H1 (cell line): ENCODE data around the gene LRRTM2. TPM values are rescaled to one million over a fixed set of nuclear protein-coding genes. Genes with fewer than 3 reads are reported as not detected.

Experiments used
- CTCF ChIA-PET: fragments of 300-600 bp; sonication (Branson Sonifier 250); formaldehyde crosslinking; loops from one replicate; lab custom pipeline; 2021; ENCODE audit not compliant: partially characterized antibody; lab: Charles Lee
- POLR2A ChIA-PET: fragments of 300-600 bp; sonication (Branson Sonifier 250); formaldehyde crosslinking; loops from one replicate; lab custom pipeline; 2021; ENCODE audit warnings: inconsistent platforms; ENCODE audit not compliant: partially characterized antibody; lab: Charles Lee
- DNase-seq, 2 experiments: peaks; one replicate each; pipeline versions ENCODE4 v3.0.0 to v3.0.0-alpha.2; 2010 to 2022; ENCODE audit warnings: low spot score in 2 of 2, low read depth in 1 of 2, mixed read lengths in 1 of 2
- FAIRE-seq: peaks from 2 replicates; lab custom pipeline; 2011; peaks lifted over from hg19 to GRCh38; lab: Jason Lieb, UNC
- H2AFZ ChIP-seq: 2 replicates; pipeline ENCODE4 v1.8.1; 2012; ENCODE audit warnings: low read length, inconsistent platforms
- H2AK5ac ChIP-seq: 2 replicates; pipeline ENCODE4 v1.6.1; 2013; ENCODE audit warnings: low read depth, low read length
- H2BK120ac ChIP-seq: replicated peaks from 2 replicates; pipeline ENCODE3; 2013; ENCODE audit warnings: low read depth, low read length, inconsistent platforms
- H2BK12ac ChIP-seq: 2 replicates; pipeline ENCODE4 v1.6.1; 2013; ENCODE audit warnings: low read depth, low read length
- H2BK15ac ChIP-seq: 2 replicates; pipeline ENCODE4 v1.6.1; 2013; ENCODE audit warnings: low read length
- H2BK20ac ChIP-seq: 2 replicates; pipeline ENCODE4 v1.6.1; 2013; ENCODE audit warnings: low read length
- H2BK5ac ChIP-seq: 2 replicates; pipeline ENCODE4 v1.6.1; 2013; ENCODE audit warnings: low read depth, low read length
- H3K14ac ChIP-seq: 2 replicates; pipeline ENCODE4 v1.6.1; 2013; ENCODE audit warnings: inconsistent platforms; ENCODE audit not compliant: insufficient read length
- H3K18ac ChIP-seq: 2 replicates; pipeline ENCODE4 v1.6.1; 2013; ENCODE audit warnings: low read length; ENCODE audit errors: extremely low read depth
- H3K23ac ChIP-seq: 2 replicates; pipeline ENCODE4 v1.6.1; 2013; ENCODE audit warnings: inconsistent platforms; ENCODE audit not compliant: insufficient read length
- H3K23me2 ChIP-seq: 2 replicates; pipeline ENCODE4 v1.6.1; 2013; ENCODE audit warnings: low read depth, low read length
- H3K27ac ChIP-seq: 2 replicates; pipeline ENCODE4 v1.6.1; 2011; ENCODE audit warnings: low read depth, low read length, inconsistent platforms
- H3K27me3 ChIP-seq, 4 experiments: replicated peaks in 1 of 4; 1 replicate in 1 of 4; 2 replicates in 3 of 4; pipeline versions ENCODE4 v1.6.1 to v1.8.1; 2011 to 2013; ENCODE audit warnings: low read length in 3 of 4, mild to moderate bottlenecking in 3 of 4, inconsistent platforms in 2 of 4, mixed read lengths in 2 of 4, moderate library complexity in 1 of 4; ENCODE audit not compliant: control insufficient read depth in 3 of 4, insufficient read depth in 3 of 4; ENCODE audit errors: extremely low read depth in 1 of 4
- H3K36me3 ChIP-seq, 4 experiments: 2 replicates each; pipeline versions ENCODE4 v1.6.1 to v1.8.1; 2011 to 2013; ENCODE audit warnings: mild to moderate bottlenecking in 4 of 4, low read length in 3 of 4, moderate library complexity in 2 of 4, control low read depth in 1 of 4, inconsistent platforms in 1 of 4; ENCODE audit not compliant: insufficient read depth in 4 of 4, control insufficient read depth in 2 of 4
- H3K4ac ChIP-seq: replicated peaks from 2 replicates; pipeline ENCODE3; 2013; ENCODE audit warnings: low read length, low read depth, mixed read lengths, inconsistent platforms; ENCODE audit not compliant: insufficient read length
- H3K4me1 ChIP-seq, 4 experiments: replicated peaks in 1 of 4; 1 replicate in 1 of 4; 2 replicates in 3 of 4; pipeline versions ENCODE4 v1.6.1 to v1.8.1; 2011 to 2013; ENCODE audit warnings: low read length in 3 of 4, inconsistent platforms in 2 of 4, mixed read lengths in 1 of 4; ENCODE audit not compliant: insufficient read depth in 4 of 4, control insufficient read depth in 3 of 4
- H3K4me2 ChIP-seq, 2 experiments: 2 replicates each; pipeline versions ENCODE4 v1.6.1 to v1.8.1; 2011 to 2013; ENCODE audit warnings: low read depth in 2 of 2, low read length in 2 of 2, control low read depth in 1 of 2, inconsistent platforms in 1 of 2, mild to moderate bottlenecking in 1 of 2; ENCODE audit not compliant: insufficient read depth in 1 of 2
- H3K4me3 ChIP-seq, 4 experiments: fragments of 200-600, 300-600 bp in 1 of 4; sonication (generic), shearing (Covaris generic), sonication (Bioruptor Twin) in 1 of 4; 2 replicates each; pipeline versions ENCODE4 v1.5.1 to v1.8.1; 2011 to 2016; ENCODE audit warnings: low read length in 4 of 4, low read depth in 3 of 4, control low read depth in 2 of 4, inconsistent platforms in 2 of 4, mild to moderate bottlenecking in 2 of 4, mixed read lengths in 1 of 4, moderate library complexity in 1 of 4; ENCODE audit not compliant: insufficient read depth in 2 of 4; ENCODE audit errors: extremely low read depth in 1 of 4
- H3K56ac ChIP-seq: replicated peaks from 2 replicates; pipeline ENCODE3; 2013; ENCODE audit warnings: low read depth, mild to moderate bottlenecking, mixed read lengths, low read length, inconsistent platforms; ENCODE audit not compliant: insufficient read length
- H3K79me1 ChIP-seq: 2 replicates; pipeline ENCODE4 v1.6.1; 2013; ENCODE audit warnings: low read depth, low read length, control low read depth
- H3K79me2 ChIP-seq, 2 experiments: 2 replicates each; pipeline versions ENCODE4 v1.6.1 to v1.8.1; 2012 to 2013; ENCODE audit warnings: low read length in 2 of 2, mild to moderate bottlenecking in 2 of 2, inconsistent platforms in 1 of 2; ENCODE audit not compliant: insufficient read depth in 2 of 2, control insufficient read depth in 1 of 2
- H3K9ac ChIP-seq, 4 experiments: replicated peaks in 1 of 4; 1 replicate in 1 of 4; 2 replicates in 3 of 4; pipeline versions ENCODE4 v1.6.1 to v1.8.1; 2011 to 2013; ENCODE audit warnings: low read depth in 3 of 4, low read length in 3 of 4, control low read depth in 2 of 4, mild to moderate bottlenecking in 2 of 4, moderate library complexity in 2 of 4, inconsistent platforms in 1 of 4; ENCODE audit errors: extremely low read depth in 1 of 4
- H3K9me3 ChIP-seq, 2 experiments: 2 replicates each; pipeline versions ENCODE4 v1.6.1 to v1.8.1; 2012 to 2013; ENCODE audit warnings: mild to moderate bottlenecking in 2 of 2, moderate library complexity in 2 of 2, control low read depth in 1 of 2, inconsistent platforms in 1 of 2, low read depth in 1 of 2, low read length in 1 of 2, mixed read lengths in 1 of 2; ENCODE audit not compliant: insufficient read depth in 2 of 2
- H4K20me1 ChIP-seq, 2 experiments: replicated peaks in 1 of 2; 2 replicates each; pipeline versions ENCODE3 to v1.8.1; 2011 to 2013; ENCODE audit warnings: inconsistent platforms in 2 of 2, low read length in 2 of 2, mild to moderate bottlenecking in 1 of 2; ENCODE audit not compliant: insufficient read depth in 2 of 2, control insufficient read depth in 1 of 2
- H4K5ac ChIP-seq: 2 replicates; pipeline ENCODE4 v1.6.1; 2013; ENCODE audit warnings: low read length, low read depth, mixed read lengths, inconsistent platforms; ENCODE audit not compliant: insufficient read length
- H4K8ac ChIP-seq: 2 replicates; pipeline ENCODE4 v1.8.0; 2013; ENCODE audit warnings: mild to moderate bottlenecking, moderate library complexity, low read length, inconsistent platforms; ENCODE audit not compliant: insufficient read depth; ENCODE audit errors: extremely low read depth
- H4K91ac ChIP-seq: replicated peaks from 2 replicates; pipeline ENCODE3; 2013; ENCODE audit warnings: low read length, mixed read lengths, inconsistent platforms; ENCODE audit not compliant: insufficient read length
- BCL11A ChIP-seq, 2 experiments: IDR thresholded peaks; one replicate each; pipeline ENCODE4 v1.6.1; 2011; ENCODE audit warnings: low read depth in 2 of 2, low read length in 2 of 2, mild to moderate bottlenecking in 2 of 2
- CBX8 ChIP-seq: fragments of 300-800, 300-1000 bp; sonication (generic); IDR thresholded peaks from 2 replicates; pipeline ENCODE4 v1.7.1; 2016; ENCODE audit warnings: low read depth, low read length, borderline replicate concordance
- HDAC6 ChIP-seq: IDR thresholded peaks from one replicate; pipeline ENCODE4 v1.7.1; 2012; ENCODE audit warnings: low read depth, mild to moderate bottlenecking, inconsistent platforms, low read length, moderate library complexity
- NANOG ChIP-seq: IDR thresholded peaks from 2 replicates; pipeline ENCODE4 v1.6.1; 2011; ENCODE audit warnings: low read length, low read depth, mild to moderate bottlenecking, inconsistent platforms; ENCODE audit not compliant: insufficient read depth, poor library complexity, severe bottlenecking
- PHF8 ChIP-seq: fragments of 200-600 bp; sonication (generic); conservative IDR thresholded peaks from 2 replicates; pipeline ENCODE4 v1.7.1; 2012; ENCODE audit warnings: low read depth, mild to moderate bottlenecking, inconsistent platforms, low read length, moderate library complexity
- POU5F1 ChIP-seq: IDR thresholded peaks from 2 replicates; pipeline ENCODE4 v1.6.1; 2011; ENCODE audit warnings: low read depth, mild to moderate bottlenecking, low read length, moderate library complexity
- SIX5 ChIP-seq: IDR thresholded peaks from 2 replicates; pipeline ENCODE4 v1.6.1; 2011; ENCODE audit warnings: mild to moderate bottlenecking, low read depth, low read length
- SRF ChIP-seq: IDR thresholded peaks from 2 replicates; pipeline ENCODE4 v1.6.1; 2011; ENCODE audit warnings: mild to moderate bottlenecking, low read depth, low read length, moderate library complexity
- TAF1 ChIP-seq: IDR thresholded peaks from 2 replicates; pipeline ENCODE4 v1.6.1; 2011; ENCODE audit warnings: mild to moderate bottlenecking, low read depth, low read length
- TEAD4 ChIP-seq: IDR thresholded peaks from 2 replicates; pipeline ENCODE4 v1.6.1; 2012; ENCODE audit warnings: low read depth, low read length, inconsistent platforms, mixed read lengths
- WGBS, 2 experiments: shearing (Covaris generic) in 1 of 2; methylation state at CpG; one replicate each; pipeline versions ENCODE4 v1.1.6 to v1.1.7; 2013 to 2015; ENCODE audit warnings: low lambda C conversion rate in 2 of 2, mixed read lengths in 2 of 2, inconsistent platforms in 1 of 2, low coverage in 1 of 2, missing lambda C conversion rate in 1 of 2; ENCODE audit not compliant: insufficient replicate concordance in 2 of 2, insufficient coverage in 1 of 2, insufficient read length in 1 of 2; ENCODE audit errors: extremely low coverage in 1 of 2, missing lambda C conversion rate in 1 of 2; 5-methylcytosine and 5-hydroxymethylcytosine counted together
- polyA plus RNA-seq, 7 experiments: library from polyadenylated mRNA; depleted of rRNA in 3 of 7; stranded (reverse) in 5 of 7; unstranded in 2 of 7; fragments of >200 nt in 5 of 7; fragments of 200-250 nt in 2 of 7; gene quantifications; 1 replicate in 5 of 7; 2 replicates in 1 of 7; 4 replicates in 1 of 7; pipeline versions ENCODE4 v1.2.1 to v1.2.3, GENCODE V29; 2011 to 2013; ENCODE audit warnings: missing spikeins in 2 of 7, mixed read lengths in 2 of 7
- total RNA-seq: library from RNA; stranded (reverse); fragmentation: NEBNext Ultra II Directional; extraction: Animal tissue kit (Norgen Biotek cat#: 25700); gene quantifications from 2 replicates; pipeline ENCODE4 v1.2.1, GENCODE V29; 2021
- TF ChIP-seq, protein P1 (sequence below): IDR thresholded peaks from 2 replicates; pipeline ENCODE4 v1.6.1; 2012; ENCODE audit warnings: low read length, inconsistent platforms
- TF ChIP-seq, protein P2 (sequence below): IDR thresholded peaks from 2 replicates; pipeline ENCODE4 v1.6.1; 2011; ENCODE audit warnings: low read depth, mild to moderate bottlenecking, low read length; ENCODE audit not compliant: insufficient read depth

The LRRTM2 gene
- total and polyA plus RNA-seq, 2 of the 8 experiments (the other 6 are each of a cell fraction or from before 2014, with no cell fraction given): not detected

DNA sequence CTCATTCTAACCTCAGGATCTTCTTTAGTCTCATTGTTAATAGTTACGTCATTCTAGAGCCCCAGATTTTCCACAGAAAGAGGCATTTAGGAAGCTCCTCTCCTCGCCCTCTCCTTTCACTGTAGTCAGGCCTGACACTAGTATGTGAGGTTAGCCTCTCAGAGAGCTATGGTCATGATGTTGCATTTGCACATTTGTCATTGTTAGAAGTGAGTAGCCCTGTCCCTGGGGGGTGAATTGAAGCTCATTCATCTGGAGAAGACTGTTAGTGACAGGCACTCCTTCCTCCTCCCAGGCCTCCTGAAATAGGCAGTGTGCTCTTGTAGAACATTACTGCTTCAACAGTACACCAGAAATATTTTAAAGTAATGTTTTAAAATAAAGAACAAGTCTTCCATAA lies 26.6 kb upstream of the LRRTM2 start:
- Histone ChIP-seq H3K4me1 (peaks cover 0 to 6% (median 0%) of the 10 kb centered on the region in 4 experiments; a peak in 2 of 7 replicates), H3K14ac (no peak overlapping the region), H3K27me3 (no peaks in the 10 kb centered on the region), H3K23me2 (no peaks in the 10 kb centered on the region), H3K79me1 (peaks cover 2% of the 10 kb centered on the region; the same call in 1 of the 2 replicates), H3K18ac (no peak overlapping the region), H4K20me1 (no peaks in the 10 kb centered on the region), H2BK120ac (no peak overlapping the region), H4K8ac (no peak overlapping the region), H3K4me2 (no peak overlapping the region), H4K5ac (no peak overlapping the region), H4K91ac (no peak overlapping the region), H3K4me3 (no peak overlapping the region), H3K23ac (no peak overlapping the region), H3K4ac (no peak overlapping the region), H2AK5ac (no peak overlapping the region), H2BK5ac (no peak overlapping the region), H2AFZ (no peak overlapping the region), H3K79me2 (no peaks in the 10 kb centered on the region), H2BK12ac (no peak overlapping the region), H2BK15ac (no peak overlapping the region), H3K9ac (no peak overlapping the region), H2BK20ac (no peak overlapping the region), H3K9me3 (no peaks in the 10 kb centered on the region), H3K27ac (no peak overlapping the region), H3K36me3 (peaks cover 6 to 35% (median 21%) of the 10 kb centered on the region in 4 experiments; a peak in 6 of 8 replicates), H3K56ac (no peak overlapping the region)
- 89% methylated on average over 2 of the region's 2 CpGs; no CpG with 5 or more reads in 1 of the 2 experiments for WGBS, 2 experiments
- POLR2A ChIA-PET: no interaction called here
- no peak for DNase-seq
- FAIRE-seq: no peak
- CTCF ChIA-PET: interaction anchor here (0.6 to 1.9 kb wide), 9 partner anchors 9 to 1552 kb away, joined by 3 to 5 read pairs (median 3); no protein-coding TSS in a partner anchor
- TF ChIP-seq, protein P1, sequence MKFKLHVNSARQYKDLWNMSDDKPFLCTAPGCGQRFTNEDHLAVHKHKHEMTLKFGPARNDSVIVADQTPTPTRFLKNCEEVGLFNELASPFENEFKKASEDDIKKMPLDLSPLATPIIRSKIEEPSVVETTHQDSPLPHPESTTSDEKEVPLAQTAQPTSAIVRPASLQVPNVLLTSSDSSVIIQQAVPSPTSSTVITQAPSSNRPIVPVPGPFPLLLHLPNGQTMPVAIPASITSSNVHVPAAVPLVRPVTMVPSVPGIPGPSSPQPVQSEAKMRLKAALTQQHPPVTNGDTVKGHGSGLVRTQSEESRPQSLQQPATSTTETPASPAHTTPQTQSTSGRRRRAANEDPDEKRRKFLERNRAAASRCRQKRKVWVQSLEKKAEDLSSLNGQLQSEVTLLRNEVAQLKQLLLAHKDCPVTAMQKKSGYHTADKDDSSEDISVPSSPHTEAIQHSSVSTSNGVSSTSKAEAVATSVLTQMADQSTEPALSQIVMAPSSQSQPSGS: no peak
- TF ChIP-seq SIX5 (no peak), SRF (no peak), NANOG (no peak), POU5F1 (no peak), TEAD4 (no peak), CBX8 (no peak), HDAC6 (no peak), PHF8 (no peak), BCL11A (IDR thresholded peaks at IDR 0.05; ENCODE audit: low read depth in 2 of 2, low read length in 2 of 2) (no peak), TAF1 (no peak)
- TF ChIP-seq, protein P2, sequence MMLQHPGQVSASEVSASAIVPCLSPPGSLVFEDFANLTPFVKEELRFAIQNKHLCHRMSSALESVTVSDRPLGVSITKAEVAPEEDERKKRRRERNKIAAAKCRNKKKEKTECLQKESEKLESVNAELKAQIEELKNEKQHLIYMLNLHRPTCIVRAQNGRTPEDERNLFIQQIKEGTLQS: no peak
